Bronchus fibroblast of lung (primary cell): Measurements from ENCODE around the gene TMED6. TPM values are rescaled to one million over a fixed set of nuclear protein-coding genes. Genes with fewer than 3 reads are reported as not detected.

Experiments
- total RNA-seq: library from RNA; depleted of rRNA; stranded (reverse); fragments of >200 nt; gene quantifications from 2 replicates; pipeline ENCODE4 v1.2.3, GENCODE V29; 2015

Gene TMED6
- not detected in 2 replicates for total RNA-seq

DNA sequence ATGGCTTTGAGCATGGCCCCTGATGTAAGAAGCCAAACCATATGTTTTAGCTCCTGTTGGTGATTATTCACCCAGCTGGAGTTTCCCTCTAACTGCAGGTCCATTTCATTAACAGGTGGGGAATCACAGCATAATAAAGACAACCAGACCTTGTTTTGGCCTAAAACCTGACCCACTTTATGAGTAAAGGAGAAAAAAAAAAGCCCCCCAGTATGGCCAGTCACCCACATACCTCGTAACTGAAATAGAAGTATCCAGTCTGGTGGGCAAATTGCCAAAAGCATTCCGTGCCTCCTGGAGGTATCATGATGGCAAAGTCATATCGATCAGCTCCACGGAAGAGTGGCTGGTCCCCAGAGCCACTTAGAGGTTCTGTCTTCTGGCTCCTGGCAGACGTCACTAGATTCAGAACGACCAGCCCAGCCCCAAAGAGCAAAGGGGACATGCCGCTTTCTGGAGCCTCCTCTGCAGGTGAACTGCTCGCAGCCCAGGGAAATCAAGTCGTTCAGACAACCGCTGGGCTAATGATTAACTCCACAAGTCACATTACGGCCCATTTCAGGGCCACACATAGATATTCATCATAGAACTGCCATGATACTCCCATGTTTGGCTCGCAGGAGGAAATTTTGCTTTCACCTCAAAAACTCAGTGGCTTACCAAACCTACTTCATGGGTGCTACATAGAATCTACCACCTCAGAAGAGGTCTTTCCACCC is at the start of gene TMED6:
TSS of gene TMED6 (minus strand) at position 478 of the 719 bp plus-strand sequence. CDS start at position 445, 33 bp downstream.

DNA sequence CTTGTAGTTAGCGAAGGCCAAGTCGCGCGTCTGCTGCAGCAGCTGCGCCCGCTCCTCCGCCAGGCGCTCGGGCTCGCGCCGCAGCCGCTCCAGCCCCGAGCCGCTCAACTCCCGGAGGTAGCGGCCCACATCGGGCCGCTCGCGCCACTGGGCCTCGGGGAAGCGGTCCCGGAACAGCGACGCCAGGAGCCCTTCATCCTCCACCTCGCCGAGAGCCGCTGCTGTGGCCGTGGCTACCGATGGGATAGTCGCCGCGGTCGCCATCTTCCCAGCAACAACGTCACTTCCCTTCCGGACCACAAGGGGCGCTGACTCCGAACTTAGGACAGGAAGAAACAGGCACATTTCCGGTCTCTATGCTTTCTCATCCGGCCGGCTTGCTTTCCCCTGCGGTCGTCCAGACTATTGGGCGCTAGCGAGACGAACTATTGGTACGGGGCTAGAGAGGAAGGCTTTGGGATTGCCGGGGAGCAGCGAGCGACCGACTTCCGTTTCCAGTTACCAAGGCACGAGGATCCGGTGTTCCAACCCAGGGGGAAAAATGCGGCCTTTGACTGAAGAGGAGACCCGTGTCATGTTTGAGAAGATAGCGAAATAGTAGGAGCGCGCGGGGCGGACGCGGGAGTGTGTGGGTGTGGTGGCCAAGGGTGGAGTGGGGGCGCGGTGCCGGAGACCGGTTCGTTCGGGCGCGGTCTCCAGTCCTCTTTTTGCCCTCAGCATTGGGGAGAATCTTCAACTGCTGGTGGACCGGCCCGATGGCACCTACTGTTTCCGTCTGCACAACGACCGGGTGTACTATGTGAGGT is 12.1 kb downstream of the TMED6 start, which contains the start of the genes COG8 and NIP7:
TSS of gene COG8 (minus strand) at position 276 of the 806 bp plus-strand sequence. CDS start at position 264, 12 bp downstream.
TSS of gene NIP7 (plus strand) at position 484 of the 806 bp plus-strand sequence. CDS start at position 542, 58 bp downstream.

GRCh38 chr16:69330286-69331109 is 21.1 kb downstream of the TMED6 start, which contains the start of gene PDF:
TSS of gene PDF (minus strand) at chr16:69330588. CDS start at chr16:69330570, 18 bp downstream.

GRCh38 chr16:69310653-69311532 is 40.7 kb downstream of the TMED6 start, which contains the start of gene VPS4A:
TSS of gene VPS4A (plus strand) at chr16:69311350. CDS start at chr16:69311512, 162 bp downstream.

Other genes starting within 250 kb of the TMED6 start
- gene HAS3, start 246.1 kb downstream of the TMED6 start, total RNA-seq = under 0.01 TPM in 1 of 2 replicates, not detected in the other
- 43.7 and 56.7 TPM in 2 replicates for gene CHTF8, start 219.2 kb downstream of the TMED6 start, total RNA-seq
- gene UTP4, start 219.1 kb downstream of the TMED6 start, total RNA-seq = 16.3 and 19.2 TPM in 2 replicates
- 25.4 and 25.9 TPM in 2 replicates for gene SNTB2, start 164.6 kb downstream of the TMED6 start, total RNA-seq
- 32.7 and 34.0 TPM in 2 replicates for gene VPS4A, start 40.4 kb downstream of the TMED6 start, total RNA-seq
- 23.9 and 25.6 TPM in 2 replicates for gene PDF, start 21.2 kb downstream of the TMED6 start, total RNA-seq
- 34.5 and 35.8 TPM in 2 replicates for gene COG8, start 12.2 kb downstream of the TMED6 start, total RNA-seq
- gene NIP7, start 12.0 kb downstream of the TMED6 start, total RNA-seq = 22.0 and 23.5 TPM in 2 replicates
- 6.8 and 8.2 TPM in 2 replicates for gene TERF2, start 34.2 kb upstream of the TMED6 start, total RNA-seq
- 80.5 and 80.6 TPM in 2 replicates for gene CYB5B, start 72.8 kb upstream of the TMED6 start, total RNA-seq
- 4.0 and 4.7 TPM in 2 replicates for gene NFAT5, start 214.2 kb upstream of the TMED6 start, total RNA-seq